Vagina (tissue), 2 donors: Measurements from ENCODE around the gene GBGT1.

Source experiments
- POLR2A ChIP-seq, 2 donors: fragments of 450-650 bp; IDR thresholded peaks; one replicate each; pipeline ENCODE4 v1.6.1; 2017; ENCODE audit warnings: antibody characterized with exemption in 2 of 2, mild to moderate bottlenecking in 2 of 2, moderate library complexity in 2 of 2
- POLR2AphosphoS5 ChIP-seq, 2 donors: sonication (generic); formaldehyde crosslinking; IDR thresholded peaks; one replicate each; pipeline ENCODE4 v1.9.0; 2017; ENCODE audit warnings: antibody characterized with exemption in 2 of 2, mild to moderate bottlenecking in 2 of 2, low read depth in 1 of 2; ENCODE audit not compliant: insufficient read depth in 1 of 2
- TF ChIP-seq, protein P1 (sequence below), 3 experiments: fragments of 450-650 bp in 2 of 3; fragments of 200-600 bp in 1 of 3; sonication (generic) in 1 of 3; IDR thresholded peaks; one replicate each; pipeline ENCODE4 v1.5.1; 2017 to 2019; ENCODE audit warnings: antibody characterized with exemption in 3 of 3, mild to moderate bottlenecking in 2 of 3, moderate library complexity in 2 of 3

DNA sequence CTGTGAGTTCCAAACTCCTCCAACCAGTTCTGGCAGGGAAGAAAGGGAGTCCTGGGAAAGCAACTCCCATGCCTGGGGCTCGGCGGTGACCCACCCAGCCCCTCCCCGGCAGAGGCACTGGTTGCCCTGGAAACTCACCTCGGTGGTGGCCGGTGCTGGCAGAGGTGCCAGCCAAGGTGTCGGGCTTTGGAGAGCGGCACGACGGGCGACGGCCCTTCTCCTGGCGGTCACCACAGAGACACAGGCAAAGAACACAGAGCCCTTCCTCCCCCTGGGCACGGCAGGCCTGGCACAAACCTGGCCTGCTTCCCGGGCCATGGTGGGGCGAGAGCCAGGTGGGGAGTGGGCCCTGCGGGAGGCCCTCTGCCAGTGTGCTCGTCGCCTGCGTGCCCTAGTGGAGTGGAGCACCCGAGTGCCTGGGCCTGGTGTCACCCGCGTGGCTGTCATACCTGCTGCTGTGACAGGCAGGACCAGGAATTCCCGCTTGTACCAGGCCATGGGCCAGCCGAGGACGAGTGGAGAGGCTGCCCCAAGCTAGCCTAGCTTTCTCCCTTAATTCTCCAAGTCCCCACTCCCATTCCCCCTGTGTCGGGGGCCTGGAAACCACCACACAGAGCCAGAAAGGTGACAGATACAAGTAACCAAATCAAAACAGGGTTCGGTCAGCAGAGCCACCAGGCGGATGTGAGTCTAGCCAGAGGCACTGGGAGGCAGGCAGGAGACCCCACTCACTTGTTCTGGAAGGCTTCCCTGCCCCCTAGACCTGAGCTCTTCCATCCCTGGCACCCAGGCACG lies 34.5 kb downstream of the GBGT1 start:
- TF ChIP-seq, protein P1, sequence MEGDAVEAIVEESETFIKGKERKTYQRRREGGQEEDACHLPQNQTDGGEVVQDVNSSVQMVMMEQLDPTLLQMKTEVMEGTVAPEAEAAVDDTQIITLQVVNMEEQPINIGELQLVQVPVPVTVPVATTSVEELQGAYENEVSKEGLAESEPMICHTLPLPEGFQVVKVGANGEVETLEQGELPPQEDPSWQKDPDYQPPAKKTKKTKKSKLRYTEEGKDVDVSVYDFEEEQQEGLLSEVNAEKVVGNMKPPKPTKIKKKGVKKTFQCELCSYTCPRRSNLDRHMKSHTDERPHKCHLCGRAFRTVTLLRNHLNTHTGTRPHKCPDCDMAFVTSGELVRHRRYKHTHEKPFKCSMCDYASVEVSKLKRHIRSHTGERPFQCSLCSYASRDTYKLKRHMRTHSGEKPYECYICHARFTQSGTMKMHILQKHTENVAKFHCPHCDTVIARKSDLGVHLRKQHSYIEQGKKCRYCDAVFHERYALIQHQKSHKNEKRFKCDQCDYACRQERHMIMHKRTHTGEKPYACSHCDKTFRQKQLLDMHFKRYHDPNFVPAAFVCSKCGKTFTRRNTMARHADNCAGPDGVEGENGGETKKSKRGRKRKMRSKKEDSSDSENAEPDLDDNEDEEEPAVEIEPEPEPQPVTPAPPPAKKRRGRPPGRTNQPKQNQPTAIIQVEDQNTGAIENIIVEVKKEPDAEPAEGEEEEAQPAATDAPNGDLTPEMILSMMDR (IDR thresholded peaks at IDR 0.05) = no peak
- no peak for TF ChIP-seq POLR2AphosphoS5 (IDR thresholded peaks at IDR 0.05; ENCODE audit: insufficient read depth in 1 of 2, low read depth in 1 of 2)
- no peak for TF ChIP-seq POLR2A (IDR thresholded peaks at IDR 0.05)
